ENCODE results near the gene TMCO4. TPM values are rescaled to one million over a fixed set of nuclear protein-coding genes. Genes with fewer than 3 reads are reported as not detected.

The TMCO4 gene
- total and polyA plus RNA-seq, 10 of the 15 experiments (the other 5 are each of a cell fraction or from before 2014, with no cell fraction given) = 2.4 to 20.8 (median 13.0) TPM

DNA sequence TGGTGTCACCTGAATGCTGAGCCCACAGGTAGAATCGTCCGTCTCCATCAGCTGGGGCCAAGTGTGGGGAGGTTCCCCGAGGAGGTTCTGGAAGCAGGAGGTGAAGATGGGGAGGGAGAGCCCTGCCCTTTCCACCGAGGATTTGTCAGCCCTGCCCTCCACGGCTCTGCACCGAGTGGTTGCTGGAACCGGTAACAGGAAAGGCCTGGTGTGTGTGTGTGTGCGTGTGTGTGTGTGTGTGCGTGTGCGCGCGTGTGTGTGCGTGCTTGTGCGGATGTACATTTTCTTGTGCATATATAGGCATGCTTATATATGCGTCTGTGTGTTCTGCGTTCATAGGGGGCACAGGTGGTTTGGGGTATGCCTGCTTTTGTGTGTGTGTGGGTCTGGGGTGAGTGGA, 152.1 kb downstream of the TMCO4 start:
- WGBS (ENCODE audit: insufficient coverage, insufficient replicate concordance, low lambda C conversion rate, missing lambda C conversion rate) = 56% methylated on average over 16 of the region's 16 CpGs
- Histone ChIP-seq H3K36me3 (ENCODE audit: control insufficient read depth in 2 of 2, insufficient read depth in 2 of 2, low read length in 1 of 2) (no peaks in the 10 kb centered on the region), H3K27ac (ENCODE audit: control insufficient read depth, insufficient read depth) (no peak overlapping the region), H3K9me3 (replicated peaks; ENCODE audit: control insufficient read depth, insufficient read depth, low read length) (no peaks in the 10 kb centered on the region), H3K4me3 (no peak overlapping the region), H3K79me2 (ENCODE audit: control insufficient read depth, insufficient read depth, low read length) (no peaks in the 10 kb centered on the region), H3K27me3 (replicated peaks in 1 of 2; ENCODE audit: control insufficient read depth in 2 of 2, insufficient read depth in 2 of 2, low read length in 1 of 2) (peaks cover 2 to 6% of the 10 kb centered on the region in 2 experiments), H3K4me1 (ENCODE audit: control insufficient read depth, insufficient read depth, low read length) (peaks cover 3% of the 10 kb centered on the region; the same call in 1 of the 2 replicates), H3K4me2 (ENCODE audit: control insufficient read depth, insufficient read depth) (no peak overlapping the region), H2AFZ (ENCODE audit: control insufficient read depth, low read depth, low read length) (no peak overlapping the region), H3K9ac (ENCODE audit: control insufficient read depth, insufficient read depth, low read length) (no peak overlapping the region), H4K20me1 (ENCODE audit: control insufficient read depth, insufficient read depth) (no peaks in the 10 kb centered on the region)
- ChIA-PET POLR2A (no interaction called here), CTCF (interaction anchor here (0.6 to 2.7 kb wide), 4 partner anchors 13 to 447 kb away, joined by 3 to 10 read pairs (median 6); no protein-coding TSS in a partner anchor), RAD21 (ENCODE audit: unreplicated experiment) (no interaction called here), SMC1A (ENCODE audit: uncharacterized antibody, unreplicated experiment) (interaction anchor here (1.2 kb wide), 1 partner anchor 160 kb away, joined by 3 read pairs; no protein-coding TSS in a partner anchor)
- TF ChIP-seq HCFC1 (IDR thresholded peaks at IDR 0.05; ENCODE audit: low read length) (no peak), SRF (IDR thresholded peaks at IDR 0.05; ENCODE audit: low read depth in 2 of 2, low read length in 2 of 2) (peak in 1 of 2 experiments; percentile 58; a peak in 1 of 4 replicates)
- BruUV-seq (replicated peaks) = no TSS peak
- peak; percentile 47 for FAIRE-seq
- ATAC-seq = no peak
- in situ Hi-C loops (cut with MboI) (loop anchor here (5.0 kb wide), 1 partner anchor 255 kb away; no protein-coding TSS in a partner anchor), intact Hi-C loops (cut with micrococcal nuclease; ENCODE audit: unreplicated experiment) (no loop called here)
- DNase-seq (ENCODE audit: low read depth, low spot score) = no peak

DNA sequence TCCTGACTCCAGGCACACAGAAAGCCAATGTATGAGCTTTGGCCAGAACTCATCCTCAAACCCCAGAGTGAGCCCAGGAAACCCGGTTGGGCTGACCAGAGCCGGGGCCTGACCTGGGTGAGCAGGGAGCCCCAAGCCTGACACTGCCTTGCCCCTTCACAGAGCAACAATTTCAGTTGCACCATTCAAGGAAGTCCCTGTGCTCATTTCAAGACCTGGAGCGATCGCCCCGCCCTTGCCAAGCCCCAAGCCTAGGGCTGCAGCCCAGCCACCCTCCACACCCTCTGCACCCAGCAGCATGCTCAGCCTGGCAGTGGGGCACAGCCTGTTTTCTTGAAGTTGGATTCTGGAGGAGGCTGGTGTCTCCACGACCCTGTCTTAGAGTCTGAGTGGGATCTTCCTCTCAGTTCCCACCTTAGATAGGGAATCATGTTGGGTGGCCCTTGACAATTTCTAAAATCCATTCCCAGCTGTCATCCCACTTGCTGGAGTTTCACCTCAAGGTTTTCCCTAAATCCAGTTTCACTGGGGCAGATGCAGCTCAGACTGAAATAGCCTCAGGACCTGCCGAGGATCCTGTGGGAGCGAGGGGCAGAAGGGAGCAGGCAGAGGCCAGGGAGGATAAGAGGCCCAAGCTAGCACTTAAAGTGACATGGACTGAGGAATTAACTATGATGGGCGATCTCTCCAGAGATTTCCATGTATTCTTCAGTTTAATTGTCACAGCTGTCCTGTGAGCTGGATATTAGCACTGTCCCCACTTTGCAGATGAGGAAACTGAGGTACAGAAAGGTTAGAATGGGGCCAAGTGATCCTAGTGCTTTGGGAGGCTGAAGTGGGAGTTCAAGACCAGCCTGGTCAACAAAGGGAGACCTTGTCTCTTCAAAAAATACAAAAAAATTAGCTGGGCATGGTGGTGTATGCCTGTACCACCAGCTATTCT, 153.1 kb downstream of the TMCO4 start:
- TF ChIP-seq GATAD2B (conservative IDR thresholded peaks at IDR 0.05; ENCODE audit: low read depth) (no peak), SIN3A (IDR thresholded peaks at IDR 0.05; ENCODE audit: low read depth, low read length) (no peak)
- H3K4me3 ChIP-seq = no peak overlapping the region
- SMC1A ChIA-PET (ENCODE audit: uncharacterized antibody, unreplicated experiment) = interaction anchor here (0.8 to 1.2 kb wide), 3 partner anchors 50 to 159 kb away, joined by 3 to 4 read pairs (median 3); a partner anchor contains a TSS
- intact Hi-C loops (cut with micrococcal nuclease; ENCODE audit: unreplicated experiment) (no loop called here), in situ Hi-C loops (cut with MboI) (loop anchor here (5.0 kb wide), 1 partner anchor 254 kb away; no protein-coding TSS in a partner anchor)
- peaks cover 3% of the 10 kb centered on the region; the same call in 1 of the 2 replicates for H3K4me1 ChIP-seq (ENCODE audit: control insufficient read depth, insufficient read depth, low read length)
- H4K20me1 ChIP-seq (ENCODE audit: control insufficient read depth, insufficient read depth) = no peaks in the 10 kb centered on the region
- CTCF ChIA-PET = interaction anchor here (0.6 to 2.7 kb wide), 5 partner anchors 14 to 256 kb away, joined by 3 to 10 read pairs (median 4); no protein-coding TSS in a partner anchor
- H3K27ac ChIP-seq (ENCODE audit: control insufficient read depth, insufficient read depth) = no peak overlapping the region
- FAIRE-seq (no peak), ATAC-seq (peak; percentile 55), DNase-seq (ENCODE audit: low read depth, low spot score) (no peak)
- BruUV-seq (replicated peaks) = no TSS peak
- no peaks in the 10 kb centered on the region for H3K36me3 ChIP-seq (ENCODE audit: control insufficient read depth in 2 of 2, insufficient read depth in 2 of 2, low read length in 1 of 2)
- H3K9ac ChIP-seq (ENCODE audit: control insufficient read depth, insufficient read depth, low read length) = no peak overlapping the region
- H2AFZ ChIP-seq (ENCODE audit: control insufficient read depth, low read depth, low read length) = no peak overlapping the region
- WGBS (ENCODE audit: insufficient coverage, insufficient replicate concordance, low lambda C conversion rate, missing lambda C conversion rate) = 26% methylated on average over 9 of the region's 9 CpGs
- POLR2A ChIA-PET = no interaction called here
- H3K79me2 ChIP-seq (ENCODE audit: control insufficient read depth, insufficient read depth, low read length) = no peaks in the 10 kb centered on the region
- H3K4me2 ChIP-seq (ENCODE audit: control insufficient read depth, insufficient read depth) = no peak overlapping the region
- peaks cover 2 to 6% of the 10 kb centered on the region in 2 experiments for H3K27me3 ChIP-seq (replicated peaks in 1 of 2; ENCODE audit: control insufficient read depth in 2 of 2, insufficient read depth in 2 of 2, low read length in 1 of 2)
- RAD21 ChIA-PET (ENCODE audit: unreplicated experiment) = interaction anchor here (0.8 kb wide), 1 partner anchor 160 kb away, joined by 4 read pairs; no protein-coding TSS in a partner anchor
- H3K9me3 ChIP-seq (replicated peaks; ENCODE audit: control insufficient read depth, insufficient read depth, low read length) = no peaks in the 10 kb centered on the region
